Endometrial microvascular endothelial cells (primary cell): ENCODE data around the gene SCG5. TPM values are rescaled to one million over a fixed set of nuclear protein-coding genes. Genes with fewer than 3 reads are reported as not detected.

Experiments used
- in situ Hi-C: cut with HindIII; loops from 2 replicates; pipeline ENCODE4 v1.10.0; 2017; ENCODE audit warnings: low sequenced_read_pairs, low pct_unique_long_range_greater_than_20kb; ENCODE audit errors: inconsistent ontology term
- total RNA-seq: library from RNA; depleted of rRNA; stranded (reverse); fragments of >200 nt; gene quantifications from one replicate; pipeline ENCODE4 v1.2.3, GENCODE V29; 2015; ENCODE audit errors: inconsistent ontology term

Gene SCG5
- total RNA-seq, 1 donor from 2014 or later, result 0.65 TPM

GRCh38 chr15:32683906-32684584 is 42.5 kb downstream of the SCG5 start:
- in situ Hi-C loops, result no loop called here

DNA sequence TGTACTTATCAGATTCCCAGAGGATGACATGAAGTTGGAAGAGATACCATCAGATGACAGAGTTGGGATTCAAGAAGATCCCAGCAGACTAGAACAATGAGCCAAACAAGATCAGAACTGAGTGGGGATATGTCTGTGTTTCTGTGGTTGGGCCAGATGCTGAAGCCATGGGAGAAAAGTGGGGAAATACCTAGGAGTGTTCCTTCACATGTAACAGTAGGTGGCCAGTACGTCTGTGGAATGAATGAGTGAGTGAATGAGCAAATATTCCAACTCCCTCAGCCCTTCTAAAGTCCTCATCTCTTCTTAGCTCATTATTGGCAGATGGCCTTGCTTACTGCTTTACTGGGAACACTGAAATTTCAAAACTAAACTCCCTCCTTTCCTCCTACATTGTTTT is 44.1 kb downstream of the SCG5 start:
- in situ Hi-C loops, result no loop called here

GRCh38 chr15:32687556-32687955 is 46.0 kb downstream of the SCG5 start:
- in situ Hi-C loops, result no loop called here

DNA sequence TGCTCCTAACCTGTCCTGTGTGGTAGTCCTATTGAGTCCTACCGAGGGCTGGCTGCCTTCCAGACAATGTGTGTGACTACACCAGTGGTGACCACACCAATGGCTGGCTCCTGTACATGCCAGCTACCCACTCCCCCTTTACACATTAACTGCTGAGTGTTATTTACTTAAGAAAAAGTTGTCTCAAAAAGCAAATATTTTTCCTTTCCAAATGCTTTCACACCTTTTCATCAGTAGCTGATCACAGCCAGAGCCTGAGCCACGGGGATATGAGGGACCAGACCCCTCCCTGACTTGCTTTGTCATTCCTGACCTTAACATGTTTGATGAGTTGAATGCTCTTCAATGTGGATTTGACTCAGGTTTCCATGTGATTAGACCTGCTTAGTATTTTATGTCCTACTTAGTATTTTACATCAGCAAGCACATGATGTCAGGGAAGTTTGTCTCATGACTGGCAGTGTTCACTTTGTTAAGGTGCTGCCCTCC is 46.7 kb downstream of the SCG5 start:
- in situ Hi-C loops, result no loop called here

DNA sequence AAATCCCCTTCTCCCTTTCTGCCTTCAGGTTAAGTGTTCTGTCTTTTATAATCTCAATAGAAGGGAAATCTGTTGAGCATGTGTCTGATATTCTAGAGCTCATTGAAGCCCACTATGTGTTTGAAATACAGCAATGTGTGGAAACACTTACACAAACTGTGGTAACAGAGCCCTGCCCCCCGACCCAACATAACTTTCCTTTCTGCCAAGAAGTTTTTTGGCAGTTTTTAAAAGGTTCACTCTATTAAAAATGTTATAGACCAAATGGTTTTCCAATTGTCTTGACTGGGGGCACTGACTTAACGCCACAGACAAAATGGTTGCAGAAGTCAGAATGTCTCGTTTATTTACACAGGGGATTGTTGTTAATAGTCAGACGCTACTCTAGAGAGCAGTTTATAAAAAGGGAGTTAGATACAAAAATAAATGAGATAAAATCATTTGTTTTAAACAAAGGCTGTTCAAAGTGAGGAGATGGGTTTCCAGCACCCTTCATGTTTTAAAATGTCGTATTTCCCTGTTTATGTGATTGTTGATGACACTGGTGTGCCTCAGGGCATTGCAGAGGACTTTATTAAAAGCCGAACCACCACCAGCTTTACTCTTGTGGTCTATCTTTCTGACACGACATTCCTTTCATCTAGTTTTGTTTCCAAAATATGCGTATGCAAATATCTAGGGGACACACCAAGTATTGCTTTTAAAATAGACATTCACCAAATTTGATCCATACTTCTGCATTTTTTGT is 49.6 kb downstream of the SCG5 start:
- in situ Hi-C loops, result no loop called here

- in situ Hi-C loops, result no loop called here
These were observed 50.2 kb downstream of the SCG5 start for GRCh38 chr15:32691689-32692038.

DNA sequence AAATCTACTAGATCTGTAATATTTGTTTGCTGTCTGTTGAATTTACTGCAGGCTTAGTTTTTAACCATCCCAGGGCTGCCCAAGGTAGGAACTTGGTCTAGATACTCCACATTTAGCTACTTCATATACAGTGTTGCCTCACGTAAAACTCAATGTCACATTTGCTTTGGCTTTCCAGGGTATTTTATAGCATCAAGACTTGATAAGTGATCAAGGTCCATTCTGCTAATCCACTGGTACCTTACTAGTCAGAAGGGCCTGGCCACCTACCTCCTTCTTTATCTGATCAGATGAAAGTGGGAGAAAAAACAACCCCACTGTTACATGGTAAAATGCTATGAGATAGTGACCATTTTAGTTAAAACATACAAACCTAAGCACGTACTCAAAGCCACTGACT is 50.8 kb downstream of the SCG5 start:
- in situ Hi-C loops, result no loop called here

GRCh38 chr15:32694222-32694983 is 52.9 kb downstream of the SCG5 start:
- in situ Hi-C loops, result no loop called here

DNA sequence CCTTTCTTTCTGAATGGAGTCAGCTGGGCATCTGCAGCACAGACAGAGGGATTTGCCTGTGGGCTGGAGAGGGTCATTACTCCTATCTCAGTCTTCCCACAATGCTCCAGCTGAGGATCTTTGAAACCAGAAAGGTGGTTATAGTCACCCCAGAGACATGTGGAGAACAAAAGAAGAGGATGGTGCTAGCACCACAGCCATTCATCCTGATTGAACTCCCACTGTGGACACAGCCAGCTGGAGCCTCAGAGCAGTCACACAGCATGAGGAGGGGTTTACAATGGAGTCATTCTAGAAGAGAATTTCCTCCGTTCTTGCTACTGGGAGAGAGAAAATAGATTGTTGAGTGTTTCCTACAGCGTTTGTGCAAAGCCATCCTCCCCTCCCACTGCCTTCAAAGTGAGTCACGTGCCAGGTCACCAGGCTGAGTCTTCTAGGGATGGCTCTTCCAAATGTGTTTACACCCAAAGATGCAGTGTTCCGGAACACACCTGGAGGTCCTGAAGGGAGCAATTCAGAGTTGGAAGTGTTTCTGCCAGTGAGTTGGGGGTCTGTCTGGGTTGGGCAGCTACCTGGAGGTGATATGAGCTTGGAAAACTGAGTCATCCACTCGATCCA is 57.4 kb downstream of the SCG5 start:
- in situ Hi-C loops, result no loop called here

GRCh38 chr15:32700501-32701150 is 59.1 kb downstream of the SCG5 start:
- in situ Hi-C loops, result no loop called here

DNA sequence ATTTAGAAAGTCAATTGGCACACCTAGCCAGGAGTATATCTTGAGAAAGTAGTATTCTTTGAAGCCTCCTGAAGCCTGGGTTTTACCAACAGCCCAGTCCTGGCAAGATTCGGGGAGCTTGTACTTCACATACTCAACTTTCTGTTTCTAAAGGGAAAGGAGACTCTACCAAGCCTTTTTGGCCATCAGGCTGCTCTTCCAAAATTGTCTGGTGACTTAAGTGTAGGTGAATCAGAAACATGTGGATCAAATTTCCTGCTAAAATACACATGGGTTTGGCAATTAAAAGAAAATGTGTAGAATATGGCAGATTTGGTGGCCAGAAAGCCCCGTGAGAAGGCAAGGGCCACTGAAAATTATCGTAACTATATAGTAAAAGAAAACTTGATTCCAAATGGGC is 60.4 kb downstream of the SCG5 start:
- in situ Hi-C loops, result no loop called here

- in situ Hi-C loops, result no loop called here
These were observed 63.0 kb downstream of the SCG5 start for GRCh38 chr15:32704395-32704981.

- in situ Hi-C loops, result no loop called here
These were observed 63.9 kb downstream of the SCG5 start for GRCh38 chr15:32705446-32705845.

GRCh38 chr15:32706704-32707103 is 65.2 kb downstream of the SCG5 start:
- in situ Hi-C loops, result no loop called here

DNA sequence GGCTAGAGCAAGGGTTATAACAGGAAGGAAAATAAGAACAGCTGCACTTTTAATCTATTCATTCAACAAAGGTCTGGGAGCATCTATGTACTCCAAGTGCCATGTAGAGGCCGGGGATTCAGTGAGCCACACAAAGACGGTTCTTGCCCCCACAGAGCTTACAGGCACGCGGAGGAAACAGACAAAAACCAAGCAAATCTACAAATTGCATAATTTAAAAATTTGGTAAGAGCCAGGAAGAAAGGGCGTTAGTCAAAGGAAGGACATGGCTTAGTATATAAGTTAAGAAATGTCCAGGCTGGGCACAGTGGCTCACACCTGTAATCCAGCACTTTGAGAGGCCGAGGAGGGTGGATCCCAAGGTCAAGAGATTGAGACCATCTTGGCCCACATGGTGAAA is 65.9 kb downstream of the SCG5 start:
- in situ Hi-C loops, result no loop called here

DNA sequence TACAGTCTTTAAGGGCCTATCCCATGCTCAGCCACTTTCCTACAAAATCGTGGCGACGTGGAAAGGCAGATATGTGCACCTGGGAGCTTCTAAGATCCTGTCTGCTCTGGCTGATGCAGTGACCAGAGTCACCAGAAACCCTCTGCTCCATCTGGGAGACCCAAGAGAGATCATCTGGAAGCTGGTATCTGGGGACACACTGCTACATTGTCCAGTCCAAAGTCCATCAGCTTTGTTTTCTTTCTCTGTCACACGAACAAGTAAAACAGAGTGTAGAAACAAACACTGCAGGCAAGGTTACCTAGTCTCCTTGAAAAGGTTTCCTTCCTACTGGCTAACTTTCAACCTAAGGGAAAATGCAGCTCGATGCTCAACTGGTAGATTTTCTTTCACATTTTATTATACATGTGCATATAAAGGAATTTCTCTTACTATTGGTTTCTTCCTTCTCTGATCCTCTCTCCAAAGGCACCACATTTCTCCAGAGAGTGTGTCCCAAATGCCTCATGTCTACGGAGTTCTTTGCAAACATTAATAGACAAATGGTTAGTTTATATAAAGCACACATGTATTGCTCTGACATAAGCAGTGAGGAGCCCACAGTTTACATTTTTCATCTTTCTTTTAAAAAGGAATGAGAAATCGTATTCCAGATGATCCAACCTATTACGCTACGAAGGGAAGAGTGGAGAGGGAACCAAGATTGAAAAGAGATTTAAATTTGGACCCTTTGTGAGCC is 68.0 kb downstream of the SCG5 start:
- in situ Hi-C loops, result no loop called here

- in situ Hi-C loops, result no loop called here
These were observed 73.8 kb downstream of the SCG5 start for GRCh38 chr15:32715276-32715675.
